Prostate gland (tissue), 2 donors: ENCODE results near the gene STX12. TPM values are rescaled to one million over a fixed set of nuclear protein-coding genes. Genes with fewer than 3 reads are reported as not detected.
"Not testable (repeated sequence)": the region's sequence is repeated elsewhere in the genome, so short reads cannot be mapped to it uniquely, and the experiment has no call there.

Experiments
- DNase-seq: peaks from one replicate; pipeline ENCODE4 v3.0.0-alpha.2; 2019; ENCODE audit warnings: low spot score
- H3K27ac ChIP-seq, 2 donors: fragments of 200-600 bp; sonication (generic); 2 replicates each; pipeline ENCODE4 v1.5.1; 2017 to 2019
- H3K27me3 ChIP-seq: fragments of 200-600 bp; sonication (generic); replicated peaks from 2 replicates; pipeline ENCODE4 v1.5.1; 2019; ENCODE audit not compliant: insufficient read depth
- H3K36me3 ChIP-seq, 2 donors: fragments of 200-600 bp; sonication (generic); 1 replicate in 1 of 2; 2 replicates in 1 of 2; pipeline versions ENCODE4 v1.5.1 to v1.8.1; 2017 to 2019
- H3K4me1 ChIP-seq: fragments of 200-600 bp; sonication (generic); replicated peaks from 2 replicates; pipeline ENCODE4 v1.5.1; 2019
- H3K4me3 ChIP-seq, 2 donors: fragments of 200-600 bp; sonication (generic); 2 replicates each; pipeline ENCODE4 v1.5.1; 2017 to 2019
- H3K9me3 ChIP-seq: fragments of 200-600 bp; sonication (generic); 2 replicates; pipeline ENCODE4 v1.5.1; 2017
- POLR2A ChIP-seq: fragments of 450-650 bp; IDR thresholded peaks from one replicate; pipeline ENCODE4 v1.6.1; 2016; ENCODE audit warnings: antibody characterized with exemption, mild to moderate bottlenecking
- POLR2AphosphoS5 ChIP-seq: sonication (generic); formaldehyde crosslinking; IDR thresholded peaks from one replicate; pipeline ENCODE4 v1.6.1; 2017; ENCODE audit warnings: antibody characterized with exemption
- WGBS: methylation state at CpG from one replicate; pipeline ENCODE4 v1.1.5; 2018; 5-methylcytosine and 5-hydroxymethylcytosine counted together
- intact Hi-C: fragments of 100-400 bp; cut with DNase I; formaldehyde crosslinking; loops from one replicate; pipeline ENCODE4 v1.14.2; 2022
- total RNA-seq, 2 donors: library from RNA; depleted of rRNA; stranded (reverse); fragments of >200 nt; gene quantifications; one replicate each; pipeline ENCODE4 v1.1.0, GENCODE V29; 2016
- TF ChIP-seq, protein P1 (sequence below), 4 experiments: fragments of 200-600 bp in 2 of 4; fragments of 450-650 bp in 2 of 4; sonication (generic) in 2 of 4; IDR thresholded peaks; 1 replicate in 3 of 4; 2 replicates in 1 of 4; pipeline ENCODE4 v1.5.1; 2016 to 2019; ENCODE audit warnings: antibody characterized with exemption in 4 of 4, mild to moderate bottlenecking in 2 of 4, moderate library complexity in 2 of 4

The STX12 gene
- total RNA-seq, 2 donors from 2014 or later: 53.1 to 64.9 TPM

DNA sequence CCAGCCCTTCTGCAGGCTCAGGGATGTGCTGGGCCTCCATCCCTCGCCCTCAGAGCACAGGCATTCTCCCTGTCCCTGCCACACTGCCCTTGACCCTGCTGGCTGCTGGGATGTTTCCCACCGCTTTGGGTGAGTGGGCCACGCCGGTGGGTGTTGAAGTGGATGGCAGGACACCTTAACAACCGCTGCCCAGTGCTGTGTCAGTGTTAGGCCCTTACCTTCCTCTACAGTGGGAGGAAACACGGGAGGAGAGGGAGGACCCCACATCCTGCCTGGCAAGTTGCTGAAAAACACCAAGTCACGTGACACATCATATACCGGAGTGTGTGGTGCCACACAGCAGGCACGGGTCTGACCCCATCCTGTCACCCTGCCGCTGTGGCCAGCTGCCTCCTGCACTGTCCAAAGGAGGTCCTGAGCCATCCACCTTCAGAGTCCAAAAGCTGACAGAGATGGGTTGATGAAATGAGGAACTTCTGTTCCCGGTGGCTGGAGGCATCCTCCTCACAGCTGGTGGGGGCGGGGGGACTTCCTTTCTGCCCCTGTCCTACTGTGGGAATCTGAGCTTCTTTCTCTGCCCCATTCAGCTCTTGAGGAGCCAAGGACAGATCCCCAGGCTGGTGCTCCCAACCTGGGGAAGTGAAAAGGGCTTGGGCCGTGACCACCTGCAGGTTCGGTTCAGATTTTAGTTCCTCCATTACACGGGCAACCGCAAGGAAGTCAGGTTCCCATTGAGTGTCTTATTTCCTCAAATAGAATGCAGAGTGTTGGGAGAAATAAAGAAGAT, 96.1 kb downstream of the STX12 start:
- WGBS: 66% methylated on average over 16 of the region's 16 CpGs
- H3K4me1 ChIP-seq: no peaks in the 10 kb centered on the region
- no peaks in the 10 kb centered on the region for H3K27me3 ChIP-seq
- no peak for DNase-seq
- H3K9me3 ChIP-seq: no peaks in the 10 kb centered on the region
- TF ChIP-seq, protein P1, sequence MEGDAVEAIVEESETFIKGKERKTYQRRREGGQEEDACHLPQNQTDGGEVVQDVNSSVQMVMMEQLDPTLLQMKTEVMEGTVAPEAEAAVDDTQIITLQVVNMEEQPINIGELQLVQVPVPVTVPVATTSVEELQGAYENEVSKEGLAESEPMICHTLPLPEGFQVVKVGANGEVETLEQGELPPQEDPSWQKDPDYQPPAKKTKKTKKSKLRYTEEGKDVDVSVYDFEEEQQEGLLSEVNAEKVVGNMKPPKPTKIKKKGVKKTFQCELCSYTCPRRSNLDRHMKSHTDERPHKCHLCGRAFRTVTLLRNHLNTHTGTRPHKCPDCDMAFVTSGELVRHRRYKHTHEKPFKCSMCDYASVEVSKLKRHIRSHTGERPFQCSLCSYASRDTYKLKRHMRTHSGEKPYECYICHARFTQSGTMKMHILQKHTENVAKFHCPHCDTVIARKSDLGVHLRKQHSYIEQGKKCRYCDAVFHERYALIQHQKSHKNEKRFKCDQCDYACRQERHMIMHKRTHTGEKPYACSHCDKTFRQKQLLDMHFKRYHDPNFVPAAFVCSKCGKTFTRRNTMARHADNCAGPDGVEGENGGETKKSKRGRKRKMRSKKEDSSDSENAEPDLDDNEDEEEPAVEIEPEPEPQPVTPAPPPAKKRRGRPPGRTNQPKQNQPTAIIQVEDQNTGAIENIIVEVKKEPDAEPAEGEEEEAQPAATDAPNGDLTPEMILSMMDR (IDR thresholded peaks at IDR 0.05): no peak
- TF ChIP-seq POLR2A (no peak), POLR2AphosphoS5 (no peak)
- no peak overlapping the region for H3K4me3 ChIP-seq
- intact Hi-C loops: loop anchor here (10.0 kb wide), 1 partner anchor 356 kb away; no protein-coding TSS in a partner anchor
- H3K36me3 ChIP-seq: no peaks in the 10 kb centered on the region
- H3K27ac ChIP-seq: no peak overlapping the region

DNA sequence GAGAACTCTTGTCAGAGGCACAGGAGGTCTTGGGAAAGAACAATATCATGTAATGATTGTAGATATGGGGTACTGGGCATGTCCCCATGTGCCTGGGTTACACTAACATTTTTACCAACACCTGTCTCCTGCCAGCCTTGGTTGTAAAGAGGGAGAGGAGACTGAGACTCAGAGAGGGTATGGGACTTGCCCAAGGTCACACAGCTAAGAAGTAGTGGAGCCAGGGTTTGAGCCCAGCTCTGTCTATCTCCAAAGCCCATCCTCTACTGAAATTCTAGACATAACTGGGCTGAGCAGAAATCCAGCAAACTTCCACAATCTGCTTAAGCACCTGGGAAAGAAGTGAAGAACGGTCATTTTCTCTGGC, 96.7 kb downstream of the STX12 start:
- no peak for DNase-seq
- Histone ChIP-seq H3K36me3 (no peaks in the 10 kb centered on the region), H3K27me3 (no peaks in the 10 kb centered on the region), H3K27ac (no peak overlapping the region), H3K9me3 (no peaks in the 10 kb centered on the region), H3K4me3 (no peak overlapping the region), H3K4me1 (no peaks in the 10 kb centered on the region)
- 85% methylated on average over 1 of the region's 1 CpG for WGBS
- intact Hi-C loops: loop anchor here (10.0 kb wide), 1 partner anchor 355 kb away; no protein-coding TSS in a partner anchor
- TF ChIP-seq, protein P1 (IDR thresholded peaks at IDR 0.05): no peak
- TF ChIP-seq POLR2AphosphoS5 (no peak), POLR2A (no peak)

DNA sequence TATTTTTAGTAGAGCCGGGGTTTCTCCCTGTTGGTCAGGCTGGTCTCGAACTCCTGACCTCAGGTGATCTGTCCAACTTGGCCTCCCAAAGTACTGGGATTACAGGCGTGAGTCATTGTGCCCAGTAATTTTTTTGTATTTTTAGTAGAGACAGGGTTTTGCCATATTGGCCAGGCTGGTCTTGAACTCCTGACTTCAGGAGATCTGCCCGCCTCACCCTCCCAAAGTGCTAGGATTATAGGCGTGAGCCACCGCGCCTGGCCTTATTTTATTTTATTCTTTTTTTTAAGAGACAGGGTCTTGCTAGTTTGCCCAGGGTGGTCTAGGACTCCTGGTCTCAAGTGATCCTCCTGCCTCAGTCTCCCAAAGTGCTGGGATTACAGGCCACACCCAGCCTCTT, 98.1 kb downstream of the STX12 start:
- DNase-seq, H3K4me1 ChIP-seq, H3K27ac ChIP-seq, H3K4me3 ChIP-seq, H3K9me3 ChIP-seq, intact Hi-C loops, H3K27me3 ChIP-seq, H3K36me3 ChIP-seq: not testable (repeated sequence)
- WGBS: 90% methylated on average over 7 of the region's 7 CpGs

DNA sequence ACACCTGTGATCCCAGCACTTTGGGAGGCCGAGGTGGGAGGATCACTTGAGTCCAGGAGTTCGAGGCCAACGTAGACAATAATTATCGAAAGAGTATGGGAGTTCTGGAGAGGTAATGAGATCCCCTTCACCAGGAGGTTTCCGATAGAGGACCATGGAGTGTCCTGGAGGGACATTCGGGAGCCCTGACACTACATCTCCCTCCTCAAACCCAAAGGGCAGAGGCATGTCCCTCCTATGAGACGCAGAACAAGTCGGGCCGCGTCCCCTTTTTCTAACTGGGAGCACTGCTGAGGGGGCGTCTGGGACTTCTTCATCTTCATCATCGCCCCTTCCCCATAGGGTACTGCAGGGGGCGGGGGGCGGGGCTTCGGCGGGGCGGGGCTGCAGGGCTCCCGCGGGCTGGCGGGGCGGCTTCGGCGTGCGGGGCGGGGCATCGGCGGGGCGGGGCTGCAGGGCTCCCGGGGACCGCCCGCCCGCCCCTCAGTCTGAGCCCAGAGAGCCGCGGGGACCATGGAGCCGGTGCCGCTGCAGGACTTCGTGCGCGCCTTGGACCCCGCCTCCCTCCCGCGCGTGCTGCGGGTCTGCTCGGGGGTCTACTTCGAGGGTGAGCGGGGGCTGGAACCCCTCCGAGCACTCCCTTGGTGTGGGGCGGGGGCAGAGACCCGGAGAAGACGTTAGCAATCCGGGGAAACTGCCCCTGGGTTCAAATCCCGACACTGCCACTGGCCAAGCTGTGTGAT, 99.2 kb downstream of the STX12 start, which contains the start of gene THEMIS2:
Gene THEMIS2, plus strand, starts transcription at position 486 of the 743 bp plus-strand sequence. Its CDS starts 28 bp downstream, at position 514.
- Histone ChIP-seq H3K4me1 (no peaks in the 10 kb centered on the region), H3K9me3 (no peaks in the 10 kb centered on the region), H3K27me3 (no peaks in the 10 kb centered on the region), H3K4me3 (peak within 1 kb of the TSS; percentile 48 to 52), H3K36me3 (no peaks in the 10 kb centered on the region), H3K27ac (peak within 1 kb of the TSS in 1 of 2 donors; percentile 53)
- DNase-seq: no peak
- intact Hi-C loops: no loop called here
- TF ChIP-seq, protein P1 (IDR thresholded peaks at IDR 0.05): no peak
- TF ChIP-seq POLR2AphosphoS5: peak; percentile 8
- peak; percentile 71 for TF ChIP-seq POLR2A
- 27% methylated on average over 19 of the region's 53 CpGs for WGBS

DNA sequence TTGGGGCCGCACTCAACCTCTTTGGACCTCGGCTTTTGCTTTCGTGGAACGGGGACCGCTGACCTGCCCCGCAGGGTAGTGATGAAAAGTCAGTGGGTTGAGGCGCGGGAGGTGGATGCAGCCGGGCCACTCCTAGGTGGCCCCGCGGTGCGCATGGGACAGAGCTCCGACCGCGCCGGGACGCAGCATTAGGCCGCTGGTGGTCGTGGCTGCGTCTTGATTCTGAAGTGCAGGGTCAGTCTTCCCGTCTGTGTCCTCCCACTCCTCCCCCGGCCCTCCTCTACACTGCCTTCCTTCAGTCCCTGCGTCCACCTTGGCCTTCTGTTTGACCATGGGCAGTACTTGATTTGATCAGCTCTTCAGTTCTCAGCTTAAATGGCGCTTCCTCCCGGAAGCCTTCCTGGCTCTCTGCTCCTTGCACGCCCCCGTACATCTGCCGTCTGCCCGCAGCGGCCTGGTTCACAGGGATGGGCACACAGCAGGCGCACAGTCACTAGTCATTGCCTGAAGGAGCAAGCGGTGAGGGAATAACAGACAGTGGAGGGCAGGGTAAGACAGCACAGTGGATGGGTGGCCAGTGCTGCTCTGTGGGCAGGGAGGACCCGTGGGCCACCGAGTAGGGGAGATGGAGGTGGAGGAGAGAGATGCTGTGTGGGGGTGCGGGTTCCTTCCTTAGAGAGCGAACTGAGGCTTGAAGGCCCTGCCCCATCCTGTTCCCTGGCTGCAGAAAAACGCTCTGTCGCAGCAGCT, 100.0 kb downstream of the STX12 start:
- WGBS: 19% methylated on average over 38 of the region's 38 CpGs
- H3K27ac ChIP-seq: peak overlapping the region in 1 of 2 donors; percentile 53
- H3K36me3 ChIP-seq: no peaks in the 10 kb centered on the region
- TF ChIP-seq POLR2A (no peak), POLR2AphosphoS5 (no peak)
- TF ChIP-seq, protein P1 (IDR thresholded peaks at IDR 0.05): no peak
- no peaks in the 10 kb centered on the region for H3K9me3 ChIP-seq
- no peaks in the 10 kb centered on the region for H3K4me1 ChIP-seq
- intact Hi-C loops: no loop called here
- no peaks in the 10 kb centered on the region for H3K27me3 ChIP-seq
- no peak for DNase-seq
- peak overlapping the region; percentile 48 to 52 for H3K4me3 ChIP-seq
